Measurements from ENCODE around the gene CACNA1C.

Gene CACNA1C

DNA sequence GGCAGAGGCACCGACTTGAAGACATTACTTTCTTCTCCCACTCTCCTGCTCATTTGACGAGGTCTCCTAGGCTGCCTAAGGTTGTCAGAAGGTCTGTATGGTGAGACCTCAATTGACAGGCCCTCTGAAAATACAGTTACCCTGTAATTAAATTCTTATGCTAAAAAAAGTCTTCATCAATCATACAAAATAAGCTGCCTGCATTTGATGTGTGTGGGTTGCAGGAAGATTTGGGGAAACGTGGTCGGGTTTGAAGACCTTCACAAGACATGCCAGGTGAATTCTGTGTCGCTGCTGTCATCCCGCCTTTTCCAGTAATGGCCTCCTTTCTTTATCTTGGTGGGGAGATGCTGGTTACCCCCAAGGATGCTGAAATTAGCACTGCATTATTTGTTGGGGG is 299.4 kb downstream of the CACNA1C start:
- DNase-seq, result no peak

DNA sequence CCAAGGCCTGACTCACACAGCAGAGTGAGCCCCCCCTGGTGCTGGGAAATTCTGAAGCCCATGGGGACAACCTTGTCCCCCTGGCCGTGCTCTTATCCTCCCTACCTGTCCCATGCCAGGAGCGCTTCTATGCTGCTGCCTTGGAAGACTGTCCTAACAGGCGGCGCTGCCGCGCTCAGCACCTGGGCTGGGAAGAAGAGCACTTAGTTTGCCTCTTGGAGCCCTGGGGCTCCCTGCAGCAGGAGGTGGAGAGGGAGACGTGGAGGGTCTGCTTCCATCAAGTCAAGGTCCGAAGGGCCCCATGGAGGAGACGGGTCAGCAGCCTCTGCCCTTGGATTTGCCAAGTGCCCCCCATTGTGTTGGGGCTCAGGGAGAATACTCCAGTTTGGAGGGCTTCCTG is 300.5 kb downstream of the CACNA1C start:
- DNase-seq, result no peak

DNA sequence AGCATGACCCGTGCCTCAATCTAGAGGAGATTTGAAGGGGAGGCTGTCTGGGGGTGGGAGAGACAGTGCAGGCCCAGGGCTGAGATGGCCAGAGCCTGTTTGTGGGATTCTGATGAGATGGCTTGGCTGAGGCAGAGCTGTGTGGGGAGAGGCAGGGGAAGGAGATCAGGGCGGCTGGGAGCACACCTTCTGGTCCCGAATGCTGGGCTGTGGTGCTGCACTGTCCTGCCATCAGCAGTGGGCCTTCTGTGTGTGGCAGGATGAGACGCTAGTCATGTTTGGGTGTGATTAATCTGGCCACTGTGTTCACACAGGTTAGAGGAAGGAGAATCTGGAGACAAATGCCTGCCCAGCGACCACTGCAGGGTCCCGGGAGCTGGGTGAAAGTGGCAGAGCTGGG is 300.9 kb downstream of the CACNA1C start:
- DNase-seq, result no peak

DNA sequence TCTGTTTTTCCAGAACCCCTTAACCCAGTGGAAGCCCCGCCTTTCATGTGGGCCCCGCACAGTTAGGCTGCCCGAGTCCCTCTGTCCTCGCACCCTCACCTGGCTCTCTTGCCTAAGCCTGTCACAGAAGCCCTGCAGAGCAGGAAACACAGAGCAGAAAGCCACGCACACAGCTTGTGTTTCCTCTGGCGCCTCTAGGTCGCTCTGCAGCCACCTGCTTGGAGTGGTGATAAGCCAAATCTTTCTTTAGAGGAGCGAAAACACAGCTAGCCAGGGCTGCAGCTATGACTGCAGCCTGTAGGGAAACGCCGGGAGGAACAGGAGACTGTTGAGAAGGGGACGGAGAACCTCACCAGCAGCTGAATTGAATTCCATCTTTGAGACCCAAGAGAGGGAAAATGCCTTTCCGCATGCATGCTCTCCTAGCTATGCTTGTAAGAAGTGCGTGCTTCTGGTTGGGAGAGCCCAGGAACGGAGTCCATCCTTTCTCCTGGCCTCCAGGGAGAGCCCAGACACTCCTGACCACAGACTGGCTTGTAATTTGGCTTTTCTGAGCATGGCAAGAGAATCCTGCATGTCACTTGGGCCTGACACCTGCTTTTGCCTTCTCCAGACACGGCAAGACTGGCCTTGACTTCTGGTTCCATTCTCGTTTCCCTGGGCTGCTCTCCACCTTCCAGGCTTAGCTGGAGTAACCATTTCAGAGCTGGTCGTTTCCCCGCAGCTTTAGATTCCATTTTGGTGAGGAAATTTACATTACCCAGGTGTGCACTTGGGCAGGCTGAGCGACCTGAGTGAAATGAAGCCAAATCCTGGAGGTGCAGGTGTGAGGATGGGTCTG is 301.6 kb downstream of the CACNA1C start:
- peak; percentile 41 for DNase-seq

DNA sequence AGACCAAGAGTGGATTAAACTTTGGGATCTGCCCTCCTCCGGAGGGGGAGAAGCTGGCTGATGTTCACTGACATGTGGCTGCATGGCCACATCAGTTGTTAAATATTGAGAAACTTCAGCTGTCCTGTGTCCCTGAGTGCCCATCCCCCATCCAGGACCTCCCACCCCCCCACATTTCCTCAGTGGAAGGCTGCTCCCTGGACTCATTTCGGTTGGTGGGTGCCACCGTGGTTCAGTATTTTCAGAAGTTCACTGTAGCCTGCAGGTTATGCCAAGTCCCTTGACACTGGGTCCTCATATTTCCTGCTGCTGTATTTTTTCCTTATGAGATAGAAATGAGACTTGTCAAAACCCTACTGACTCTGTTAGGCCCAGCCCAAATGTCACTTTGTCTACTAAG is 302.4 kb downstream of the CACNA1C start:
- no peak for DNase-seq

DNA sequence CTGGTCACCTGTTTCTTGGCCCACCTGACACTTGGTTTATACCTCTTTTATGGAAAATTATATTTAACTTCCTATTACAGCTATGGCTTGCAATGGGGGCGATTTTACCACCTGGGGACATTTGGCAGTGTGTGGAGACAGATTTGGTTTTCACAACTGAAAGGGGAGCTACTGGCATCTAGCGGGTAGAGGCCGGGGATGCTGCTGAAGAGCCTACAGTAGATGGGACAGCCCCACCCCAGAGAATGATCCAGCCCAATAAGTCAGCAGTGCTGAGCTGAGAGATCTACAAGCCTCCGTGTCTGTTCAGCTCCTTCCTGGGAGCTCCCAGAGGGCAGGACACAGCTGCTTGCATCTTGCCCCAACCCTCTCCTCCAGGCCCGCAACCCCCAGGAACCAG is 302.8 kb downstream of the CACNA1C start:
- no peak for DNase-seq

DNA sequence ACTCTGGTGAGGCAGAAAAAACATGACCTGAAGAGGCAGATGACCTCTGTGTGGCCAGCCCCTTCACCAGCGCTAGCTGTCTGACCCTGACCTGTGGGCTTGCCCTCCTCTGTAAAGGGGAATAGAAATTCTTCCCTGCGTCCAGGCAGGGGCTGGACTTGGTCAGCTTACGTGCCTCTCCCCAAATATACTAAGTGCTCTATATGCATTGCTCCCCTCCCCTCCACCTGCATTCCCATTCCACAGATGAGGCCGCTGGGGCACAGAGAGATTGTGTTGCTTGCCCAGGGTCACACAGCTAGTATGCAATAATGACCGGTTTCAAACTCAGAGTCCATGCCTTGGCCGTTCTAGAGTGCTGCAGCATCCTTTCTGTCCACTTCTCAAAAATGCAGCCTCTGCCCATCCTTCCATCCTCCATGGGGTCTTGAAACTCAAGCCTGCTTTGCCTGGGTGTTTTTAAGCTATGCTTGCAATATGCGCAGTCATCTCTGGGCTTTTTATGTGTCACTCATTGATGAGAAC is 303.9 kb downstream of the CACNA1C start:
- DNase-seq, result no peak

DNA sequence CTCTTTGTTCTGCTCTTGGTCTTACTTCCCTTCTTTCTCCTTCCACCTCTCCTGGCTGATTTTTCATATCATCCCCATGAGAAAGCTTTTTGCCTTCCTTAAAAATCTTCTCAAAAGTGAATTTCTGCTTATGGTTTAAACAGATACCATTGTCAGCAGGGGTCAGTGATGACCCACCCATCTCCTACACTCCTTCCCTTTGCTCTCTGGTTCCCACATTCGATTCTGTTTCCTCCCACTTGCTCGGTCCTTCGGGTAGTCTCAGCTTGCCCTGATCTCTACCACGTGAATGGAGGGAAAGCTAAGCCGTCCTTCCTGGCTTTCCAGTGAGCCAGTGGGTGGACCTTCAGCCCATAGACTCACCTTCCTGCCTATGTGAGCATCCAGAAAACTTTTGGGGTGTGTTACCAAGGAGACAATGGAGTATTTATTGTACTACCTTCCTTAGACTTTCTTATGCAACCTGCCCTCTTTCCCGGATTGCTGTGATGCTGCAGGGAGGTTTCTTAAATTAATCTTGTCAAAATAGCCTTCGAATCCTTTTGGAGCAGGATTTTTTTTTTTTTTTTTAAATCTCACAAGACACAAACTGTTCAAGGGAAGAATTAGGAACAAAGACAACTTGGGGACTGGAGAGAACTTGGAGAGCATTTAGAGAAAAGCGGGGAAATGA is 306.3 kb downstream of the CACNA1C start:
- DNase-seq, result no peak

DNA sequence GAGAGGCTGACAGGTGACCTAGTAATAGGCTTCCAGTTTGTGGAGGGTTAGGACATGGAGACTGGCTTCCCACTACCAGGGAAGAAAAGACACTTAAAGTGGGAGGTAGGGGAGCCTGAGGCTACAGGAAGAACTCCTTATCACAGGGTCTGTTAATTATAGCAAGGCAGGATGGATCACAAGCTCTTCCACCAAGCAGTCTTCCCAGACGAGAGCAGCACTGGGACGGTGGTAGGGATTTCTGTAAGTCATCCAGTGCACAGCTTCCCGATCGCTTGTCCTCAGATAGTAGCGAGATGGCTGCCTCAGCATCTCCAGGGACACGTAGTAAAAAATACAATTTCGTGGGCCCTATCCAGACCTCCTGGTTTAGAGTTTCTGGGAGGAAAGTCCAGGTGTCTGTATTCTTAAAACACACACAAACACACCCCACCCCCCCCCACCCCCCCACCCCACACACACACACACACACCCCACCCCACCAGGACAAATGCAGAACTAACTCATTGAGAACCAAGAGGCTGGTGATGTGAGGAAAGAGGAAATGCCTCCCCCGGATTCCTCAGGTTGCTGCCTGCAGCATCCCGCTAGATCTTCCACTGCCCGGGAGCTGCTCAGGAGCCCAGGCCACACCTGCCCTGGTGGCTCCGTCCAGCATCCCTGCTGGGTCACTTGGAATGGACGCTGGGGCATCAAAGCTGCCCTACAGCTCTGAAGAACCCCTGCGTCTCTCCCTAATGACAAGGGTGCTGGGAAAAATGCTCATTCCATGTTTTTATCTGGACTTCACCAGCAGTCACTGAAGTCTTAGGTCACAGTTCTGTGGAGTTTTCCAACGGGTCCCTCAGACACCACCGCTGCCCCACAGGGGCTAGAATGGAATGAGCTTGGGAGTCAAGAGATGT is 307.2 kb downstream of the CACNA1C start:
- DNase-seq, result no peak

DNA sequence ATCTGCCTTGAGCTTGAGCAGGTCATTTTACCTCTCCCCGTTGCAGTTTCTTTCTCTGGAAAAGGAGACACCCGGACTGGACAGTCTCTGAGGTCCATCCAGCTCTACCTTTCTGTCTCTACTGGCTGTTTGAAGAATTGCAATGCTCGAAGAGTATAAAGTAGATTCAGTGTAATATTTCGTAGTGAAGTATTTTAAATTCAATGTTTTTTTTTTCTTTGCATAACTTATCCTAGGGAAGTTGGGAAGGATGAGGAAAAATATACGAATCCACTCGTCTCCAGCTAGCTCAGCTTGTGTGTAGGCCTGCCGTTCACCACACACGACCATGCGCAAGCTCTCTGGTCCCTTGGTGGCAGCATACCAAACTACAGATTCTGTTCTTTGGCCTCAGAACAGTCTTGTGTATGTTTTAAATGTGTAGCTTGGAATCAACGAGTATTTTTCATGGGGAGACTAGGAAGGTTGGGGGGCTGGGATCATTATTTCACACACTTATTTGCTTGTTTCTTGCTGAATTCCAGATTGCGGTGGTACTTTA is 307.9 kb downstream of the CACNA1C start:
- no peak for DNase-seq

DNA sequence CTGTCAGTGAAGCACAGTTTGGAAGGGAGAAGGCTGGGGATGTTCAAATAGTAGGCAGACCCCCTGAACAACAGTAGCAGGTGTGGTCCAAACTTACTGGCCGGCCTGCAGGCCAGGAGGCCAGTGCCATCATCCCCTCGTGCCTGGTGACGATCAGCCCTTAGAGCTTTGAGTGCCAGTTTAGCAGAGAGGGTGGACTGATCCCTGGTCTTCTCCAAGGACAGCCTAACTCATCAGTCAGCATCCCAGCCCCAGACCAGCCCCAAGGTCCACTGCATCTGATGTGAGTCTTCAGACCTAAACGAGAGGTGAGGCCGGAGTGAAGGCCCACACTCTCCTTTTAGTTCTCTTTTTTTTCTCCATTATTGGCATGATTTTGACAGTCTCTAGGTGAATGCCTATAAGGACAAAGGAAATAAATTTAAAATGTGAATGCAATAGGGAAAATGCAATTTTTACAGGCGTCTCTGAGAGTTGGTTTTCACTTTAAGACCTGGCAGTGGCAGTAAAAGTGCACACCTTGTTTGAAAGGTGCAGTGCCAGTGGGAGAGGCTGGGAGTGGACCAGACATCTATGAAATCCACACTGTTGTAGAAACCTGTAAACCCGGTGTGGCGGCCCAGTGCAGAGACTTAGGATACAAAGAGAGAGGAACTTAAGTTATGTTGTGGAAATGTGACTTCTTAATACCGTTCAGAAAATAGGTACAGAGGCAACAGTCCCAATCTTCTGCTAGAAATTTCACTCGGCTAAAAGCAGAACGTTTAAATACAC is 311.2 kb downstream of the CACNA1C start:
- no peak for DNase-seq

DNA sequence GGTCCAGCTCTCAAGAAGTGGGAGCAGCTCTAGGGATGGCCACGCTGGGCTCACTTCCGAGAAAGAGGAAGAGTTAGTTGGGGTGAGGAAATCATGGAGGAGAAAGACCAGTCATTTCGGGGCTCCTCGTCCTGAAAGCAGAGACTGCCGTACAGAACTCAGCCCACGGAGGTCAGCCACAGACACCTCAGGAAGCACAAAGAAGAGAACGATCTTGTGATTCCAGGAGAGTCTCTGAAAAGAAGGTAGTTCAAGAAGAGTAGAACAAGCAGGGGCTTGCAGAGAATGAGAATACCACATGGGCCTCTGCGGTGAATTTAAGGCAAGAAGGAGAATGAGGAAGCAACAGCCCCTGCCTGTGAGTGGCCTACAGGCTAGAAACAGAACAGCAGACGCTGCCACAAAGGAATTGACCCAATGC is 311.9 kb downstream of the CACNA1C start:
- DNase-seq, result no peak

DNA sequence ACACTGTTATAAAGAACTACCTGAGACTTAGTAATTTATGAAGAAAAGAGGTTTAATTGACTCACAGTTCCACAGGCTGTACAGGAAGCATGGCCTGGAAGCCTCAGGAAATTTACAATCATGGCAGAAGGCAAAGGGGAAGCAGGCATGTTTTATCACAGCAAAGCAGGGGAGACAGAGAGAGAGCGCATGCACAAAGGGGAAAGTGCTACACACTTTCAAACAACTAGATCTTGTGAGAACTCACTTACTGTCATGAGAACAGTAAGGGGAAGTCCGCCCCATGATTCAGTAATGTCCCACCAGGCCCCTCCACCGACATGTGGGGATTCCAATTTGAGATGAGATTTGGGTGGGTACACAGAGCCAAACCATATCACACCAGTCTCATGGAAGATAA is 313.9 kb downstream of the CACNA1C start:
- no peak for DNase-seq

DNA sequence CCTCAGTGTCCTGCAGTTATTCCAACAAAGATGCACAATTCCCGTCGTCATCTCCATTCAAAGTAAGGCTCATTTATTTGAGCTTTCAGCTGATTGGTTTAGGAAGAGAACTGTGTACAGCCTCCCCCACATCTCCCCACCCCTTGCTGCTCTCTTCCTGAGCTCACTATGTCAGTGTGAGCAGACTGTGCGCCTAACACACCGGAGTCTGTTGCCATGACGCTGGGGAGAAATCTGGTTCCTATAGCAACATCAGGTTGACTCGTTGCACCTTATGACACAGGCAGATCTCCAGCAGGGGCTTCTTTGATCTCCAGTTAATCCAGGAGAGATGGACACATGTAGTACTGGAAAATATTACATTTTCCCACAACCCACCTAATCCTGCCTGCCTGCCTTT is 319.4 kb downstream of the CACNA1C start:
- no peak for DNase-seq

DNA sequence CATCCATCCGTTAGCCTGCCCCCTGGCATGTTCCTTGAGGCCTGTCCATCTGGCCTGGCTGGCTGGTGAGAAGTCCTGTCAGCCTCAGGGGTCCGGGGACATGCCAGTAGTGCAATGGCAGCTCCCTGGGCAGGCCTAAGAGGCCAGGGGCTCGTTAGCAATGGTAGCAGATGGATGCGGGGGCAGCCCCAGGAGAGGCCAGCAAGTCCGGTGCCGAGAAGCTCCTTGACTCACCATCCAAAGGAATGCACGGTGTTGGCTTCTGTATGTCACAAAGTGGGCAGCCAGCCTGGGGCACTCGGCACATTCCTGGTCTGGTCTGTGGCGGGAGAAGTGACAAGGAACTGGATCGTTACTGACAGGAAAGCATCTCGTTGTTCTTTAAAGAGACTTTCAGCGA is 319.9 kb downstream of the CACNA1C start:
- DNase-seq, result no peak

DNA sequence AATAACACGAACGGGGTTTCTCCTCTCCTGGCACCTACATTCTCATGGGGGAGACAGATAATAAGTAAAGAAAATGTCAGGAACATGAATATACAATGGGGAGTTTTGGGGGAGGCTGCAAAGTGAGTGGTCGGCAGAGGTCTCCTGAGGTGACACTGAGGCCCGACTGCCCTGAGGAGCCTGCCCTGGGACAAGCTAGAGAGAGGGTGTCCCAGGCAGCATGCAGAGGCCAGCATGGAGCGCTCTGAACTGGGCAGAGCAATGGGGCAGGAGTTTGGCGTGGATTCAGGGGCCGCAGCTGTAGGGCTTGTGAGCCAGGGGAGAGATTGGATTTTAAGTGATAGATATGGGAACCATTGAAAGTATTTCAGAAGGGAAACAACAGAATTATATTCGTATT is 320.5 kb downstream of the CACNA1C start:
- no peak for DNase-seq

DNA sequence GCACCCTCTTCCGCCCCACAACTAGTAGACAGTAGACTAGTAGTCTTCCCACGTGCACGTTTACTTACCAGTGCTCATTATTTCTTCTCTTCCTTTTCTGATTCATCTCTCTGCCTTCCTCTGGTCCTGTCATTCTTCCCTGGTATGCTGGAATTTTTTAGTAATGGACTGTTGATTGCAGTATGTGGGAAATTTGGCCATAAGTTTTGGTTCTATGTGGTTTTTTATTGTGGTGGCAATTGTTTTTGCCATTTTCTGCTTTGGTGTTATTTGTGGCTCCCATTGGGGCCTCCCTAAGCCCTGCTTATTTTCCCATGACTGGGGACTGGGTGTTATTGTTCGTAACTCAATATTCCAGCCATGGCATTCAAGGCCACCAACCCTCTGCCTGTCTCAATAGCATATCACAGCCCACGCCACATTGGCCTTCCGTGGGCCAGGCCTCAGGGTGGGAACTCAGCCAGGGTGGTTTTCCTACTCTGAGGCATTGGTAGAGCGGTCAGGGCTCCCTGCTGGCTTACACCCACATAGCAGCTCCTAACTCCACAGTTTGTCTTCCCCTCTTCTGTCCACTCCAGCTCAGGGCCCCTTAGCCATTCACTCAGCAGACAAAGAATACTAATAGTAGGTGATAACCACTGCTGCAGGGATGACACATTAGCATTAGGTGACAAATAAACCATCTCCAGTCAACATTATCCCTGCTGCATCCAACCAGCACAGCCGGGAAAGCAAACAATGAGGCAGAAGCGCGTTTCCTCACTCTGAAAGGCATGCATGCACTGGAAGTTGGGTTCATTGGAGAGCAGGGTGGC is 321.5 kb downstream of the CACNA1C start:
- DNase-seq, result no peak

DNA sequence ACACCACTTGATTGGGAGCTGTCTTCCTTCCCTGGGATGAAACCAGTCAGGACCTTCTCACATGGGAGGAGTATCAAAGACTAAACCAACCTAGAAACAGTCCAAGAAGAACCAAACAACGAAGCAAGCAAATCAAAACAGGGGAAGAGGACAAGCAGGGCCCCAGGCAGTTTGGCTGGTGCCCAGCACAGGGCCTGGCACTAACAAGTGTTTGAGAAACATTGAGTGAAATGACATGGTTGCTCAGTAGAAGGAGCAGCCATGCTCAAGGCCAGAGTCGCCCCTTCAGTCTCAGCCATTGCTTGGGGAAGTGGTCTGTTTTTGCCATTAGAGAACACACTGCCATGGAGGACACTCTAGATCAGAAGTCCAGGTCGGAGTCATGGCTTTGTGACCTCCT is 323.1 kb downstream of the CACNA1C start:
- no peak for DNase-seq

DNA sequence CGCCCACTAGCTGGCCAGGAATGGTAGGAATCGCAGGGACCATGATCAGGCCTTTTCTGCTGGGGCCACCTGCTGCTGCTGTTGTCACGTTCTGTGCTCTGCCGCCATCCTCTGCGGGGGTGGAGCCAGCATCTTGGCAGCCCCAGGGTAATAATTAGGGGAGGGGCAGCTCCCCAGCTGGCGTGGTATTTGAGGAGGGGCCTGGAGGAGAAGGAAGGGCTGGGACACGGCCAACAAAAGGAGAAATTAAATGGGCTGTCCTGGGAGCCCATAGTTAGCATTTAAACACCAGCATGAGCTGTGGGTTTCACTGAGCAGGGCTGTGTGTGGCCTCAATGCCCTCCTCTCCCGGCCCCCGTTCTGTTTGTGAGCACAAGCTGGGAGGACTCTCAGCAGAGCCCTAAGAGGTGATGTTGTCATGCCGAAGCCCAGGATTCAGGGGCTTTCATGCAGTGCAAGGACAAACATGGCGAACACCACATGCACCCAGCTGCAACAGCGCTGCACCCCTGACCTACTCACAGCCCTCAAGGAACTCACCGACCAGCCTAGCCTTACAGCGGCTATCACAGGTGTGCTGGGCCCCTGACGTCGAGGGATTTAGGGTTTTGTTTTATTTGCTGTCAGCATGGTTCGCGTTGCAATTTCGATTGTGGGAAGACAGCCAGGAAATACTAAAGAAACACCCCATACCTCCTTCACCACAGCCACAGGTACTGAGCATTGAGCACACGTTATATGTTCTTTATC is 324.3 kb downstream of the CACNA1C start:
- no peak for DNase-seq

DNA sequence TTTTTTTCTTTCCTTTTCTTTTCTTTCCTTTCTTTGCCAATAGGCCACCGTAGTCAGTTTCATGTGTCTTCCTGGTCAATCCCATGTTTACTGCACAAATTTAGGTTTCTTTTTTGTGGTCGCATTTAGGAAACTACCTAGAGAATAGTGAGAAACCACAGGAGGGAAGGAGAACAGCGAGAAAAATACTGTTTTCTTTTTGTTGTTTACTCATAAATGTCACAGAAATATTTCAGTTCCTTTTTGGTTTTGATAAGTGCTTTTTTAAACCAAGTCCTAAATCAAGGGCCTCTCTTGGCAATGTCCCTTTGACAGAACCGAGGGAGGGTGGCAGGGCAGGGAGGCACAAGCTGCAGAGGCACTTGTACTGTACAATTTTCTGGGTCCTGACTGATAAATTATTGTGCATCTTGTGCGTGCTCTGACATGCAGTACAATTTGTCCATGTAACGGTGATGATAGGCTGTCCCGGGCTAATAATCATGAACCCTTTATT is 326.1 kb downstream of the CACNA1C start:
- peak; percentile 54 for DNase-seq

Data from DMS79 (cell line).